ENCODE measurements around the gene DKC1. TPM values are rescaled to one million over a fixed set of nuclear protein-coding genes. Genes with fewer than 3 reads are reported as not detected.
"Not testable (repeated sequence)": the region's sequence is repeated elsewhere in the genome, so short reads cannot be mapped to it uniquely, and the experiment has no call there.

Gene DKC1
- total RNA-seq, 1 donor from 2014 or later: 91.1 TPM

DNA sequence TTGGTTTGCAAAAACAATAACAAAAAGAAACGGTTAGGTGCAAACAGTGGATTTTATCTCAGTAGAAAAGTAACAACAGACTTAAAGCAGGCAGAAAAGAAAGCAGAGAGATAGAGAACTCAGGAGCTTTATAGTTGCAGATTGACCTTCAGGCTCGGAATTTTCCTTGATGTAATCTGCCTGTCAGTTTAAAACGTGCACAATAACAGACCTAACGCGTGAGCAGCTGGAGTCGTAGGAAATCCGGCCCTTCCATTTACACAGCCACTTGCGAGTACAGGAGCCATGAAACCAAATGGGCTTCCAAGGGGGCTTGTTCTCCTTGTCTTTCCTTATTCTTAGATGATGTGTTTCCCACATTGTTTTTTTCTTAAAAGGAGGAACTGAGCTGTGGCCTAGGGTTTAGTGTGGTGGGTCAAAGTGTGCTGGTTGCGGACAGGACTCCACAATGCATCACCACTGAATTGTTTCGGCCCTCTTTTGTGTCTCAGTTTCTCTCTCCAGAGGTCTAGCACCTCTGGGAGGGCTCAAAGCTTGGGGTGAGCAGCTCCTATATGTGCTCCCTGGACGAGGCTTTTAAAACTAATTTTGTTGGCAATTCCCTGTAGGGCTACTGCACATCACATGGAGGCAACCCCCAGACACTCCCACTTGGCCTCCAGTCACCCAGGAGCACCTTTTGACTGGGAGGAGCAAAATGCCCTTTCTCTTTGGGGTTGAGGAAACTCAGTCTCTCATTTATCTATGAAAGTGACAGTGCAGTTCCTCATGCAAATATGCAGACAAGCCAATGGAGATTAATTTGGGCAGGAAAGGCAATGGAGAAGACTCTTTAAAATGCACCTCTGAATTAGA lies 56.5 kb downstream of the DKC1 start:
- TF ChIP-seq, protein P1, sequence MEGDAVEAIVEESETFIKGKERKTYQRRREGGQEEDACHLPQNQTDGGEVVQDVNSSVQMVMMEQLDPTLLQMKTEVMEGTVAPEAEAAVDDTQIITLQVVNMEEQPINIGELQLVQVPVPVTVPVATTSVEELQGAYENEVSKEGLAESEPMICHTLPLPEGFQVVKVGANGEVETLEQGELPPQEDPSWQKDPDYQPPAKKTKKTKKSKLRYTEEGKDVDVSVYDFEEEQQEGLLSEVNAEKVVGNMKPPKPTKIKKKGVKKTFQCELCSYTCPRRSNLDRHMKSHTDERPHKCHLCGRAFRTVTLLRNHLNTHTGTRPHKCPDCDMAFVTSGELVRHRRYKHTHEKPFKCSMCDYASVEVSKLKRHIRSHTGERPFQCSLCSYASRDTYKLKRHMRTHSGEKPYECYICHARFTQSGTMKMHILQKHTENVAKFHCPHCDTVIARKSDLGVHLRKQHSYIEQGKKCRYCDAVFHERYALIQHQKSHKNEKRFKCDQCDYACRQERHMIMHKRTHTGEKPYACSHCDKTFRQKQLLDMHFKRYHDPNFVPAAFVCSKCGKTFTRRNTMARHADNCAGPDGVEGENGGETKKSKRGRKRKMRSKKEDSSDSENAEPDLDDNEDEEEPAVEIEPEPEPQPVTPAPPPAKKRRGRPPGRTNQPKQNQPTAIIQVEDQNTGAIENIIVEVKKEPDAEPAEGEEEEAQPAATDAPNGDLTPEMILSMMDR (IDR thresholded peaks at IDR 0.05; ENCODE audit: insufficient read depth, low read length, severe bottlenecking): no peak
- DNase-seq (ENCODE audit: low read depth) (no peak), FAIRE-seq (no peak)
- H3K27me3 ChIP-seq (ENCODE audit: control insufficient read depth, insufficient read depth, low read length): no peaks in the 10 kb centered on the region
- H3K4me3 ChIP-seq (ENCODE audit: low read depth, low read length): no peak overlapping the region
- no peaks in the 10 kb centered on the region for H3K36me3 ChIP-seq (ENCODE audit: control insufficient read depth, insufficient read depth, low read length)

DNA sequence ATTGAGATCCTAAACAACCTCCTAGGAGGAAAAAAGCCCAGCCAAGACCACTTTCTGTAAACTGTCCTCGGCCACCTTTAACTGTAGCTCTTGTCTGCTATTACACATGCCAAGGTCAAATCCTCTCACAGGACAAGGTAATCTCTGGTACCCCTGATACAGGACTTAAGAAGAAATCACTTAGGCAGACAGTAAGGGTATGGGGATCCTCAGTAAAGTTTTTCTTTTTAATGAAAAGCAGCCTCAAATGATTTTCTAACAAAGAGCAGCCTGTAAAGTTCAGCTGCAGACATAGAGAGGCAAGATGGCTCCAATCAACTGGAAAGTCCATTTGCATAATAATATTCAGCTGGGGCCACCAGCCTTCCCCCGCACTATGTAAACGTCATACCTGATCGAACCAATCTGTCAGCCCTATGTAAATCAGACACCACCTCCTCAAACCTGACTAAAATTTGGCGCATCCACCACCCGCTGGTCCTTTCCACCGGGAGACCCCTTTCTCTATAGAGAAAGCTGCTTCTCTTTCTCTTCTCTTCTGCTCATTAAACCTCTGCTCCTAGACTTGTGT lies 57.2 kb downstream of the DKC1 start:
- H3K4me3 ChIP-seq (ENCODE audit: low read depth, low read length): no peak overlapping the region
- FAIRE-seq (no peak), DNase-seq (ENCODE audit: low read depth) (no peak)
- H3K27me3 ChIP-seq (ENCODE audit: control insufficient read depth, insufficient read depth, low read length): no peaks in the 10 kb centered on the region
- TF ChIP-seq, protein P1 (IDR thresholded peaks at IDR 0.05; ENCODE audit: insufficient read depth, low read length, severe bottlenecking): no peak
- H3K36me3 ChIP-seq (ENCODE audit: control insufficient read depth, insufficient read depth, low read length): no peaks in the 10 kb centered on the region

DNA sequence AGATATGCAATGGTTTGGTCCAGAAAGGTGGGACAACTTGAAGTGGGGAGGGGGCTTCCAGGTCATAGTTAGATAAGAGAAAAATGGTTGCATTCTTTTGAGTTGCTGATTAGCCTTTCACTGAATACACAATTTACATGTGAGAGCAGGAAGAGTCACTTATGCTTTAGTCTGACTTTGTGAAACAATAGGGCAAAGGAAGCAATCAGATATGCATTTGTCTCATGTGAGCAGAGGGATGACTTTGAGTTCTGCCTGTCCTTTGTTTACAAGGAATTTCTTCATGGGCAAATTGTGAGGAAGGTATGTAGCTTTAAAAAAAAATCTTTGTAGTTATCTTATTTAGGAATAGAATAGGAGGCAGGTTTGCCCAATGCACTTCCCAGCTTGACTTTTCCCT lies 58.9 kb downstream of the DKC1 start:
- TF ChIP-seq, protein P1 (IDR thresholded peaks at IDR 0.05; ENCODE audit: insufficient read depth, low read length, severe bottlenecking): no peak
- DNase-seq (ENCODE audit: low read depth) (no peak), FAIRE-seq (no peak)
- H3K27me3 ChIP-seq (ENCODE audit: control insufficient read depth, insufficient read depth, low read length): no peaks in the 10 kb centered on the region
- H3K4me3 ChIP-seq (ENCODE audit: low read depth, low read length): no peak overlapping the region
- H3K36me3 ChIP-seq (ENCODE audit: control insufficient read depth, insufficient read depth, low read length): no peaks in the 10 kb centered on the region

DNA sequence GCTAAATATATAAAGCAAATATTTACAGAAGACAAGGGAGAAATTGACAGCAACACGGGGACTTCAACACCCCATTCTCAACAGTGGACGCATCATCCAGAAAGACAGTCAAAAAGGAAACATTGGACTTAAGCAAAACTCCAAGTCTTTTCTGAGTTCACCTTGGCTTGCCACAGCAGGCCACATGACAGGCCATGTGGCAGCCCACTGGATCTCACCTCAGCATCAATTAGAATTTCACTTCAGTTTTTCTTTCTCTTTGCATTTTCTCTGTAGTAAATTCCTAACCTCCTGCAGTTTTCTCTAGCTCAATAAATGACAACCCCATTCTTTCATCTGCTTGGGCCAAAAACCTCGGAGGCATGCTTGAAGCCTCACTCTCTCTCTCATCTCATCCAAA lies 59.4 kb downstream of the DKC1 start:
- Histone ChIP-seq H3K36me3 (ENCODE audit: control insufficient read depth, insufficient read depth, low read length) (no peaks in the 10 kb centered on the region), H3K4me3 (ENCODE audit: low read depth, low read length) (no peak overlapping the region), H3K27me3 (ENCODE audit: control insufficient read depth, insufficient read depth, low read length) (no peaks in the 10 kb centered on the region)
- DNase-seq (ENCODE audit: low read depth) (no peak), FAIRE-seq (no peak)
- TF ChIP-seq, protein P1 (IDR thresholded peaks at IDR 0.05; ENCODE audit: insufficient read depth, low read length, severe bottlenecking): no peak

DNA sequence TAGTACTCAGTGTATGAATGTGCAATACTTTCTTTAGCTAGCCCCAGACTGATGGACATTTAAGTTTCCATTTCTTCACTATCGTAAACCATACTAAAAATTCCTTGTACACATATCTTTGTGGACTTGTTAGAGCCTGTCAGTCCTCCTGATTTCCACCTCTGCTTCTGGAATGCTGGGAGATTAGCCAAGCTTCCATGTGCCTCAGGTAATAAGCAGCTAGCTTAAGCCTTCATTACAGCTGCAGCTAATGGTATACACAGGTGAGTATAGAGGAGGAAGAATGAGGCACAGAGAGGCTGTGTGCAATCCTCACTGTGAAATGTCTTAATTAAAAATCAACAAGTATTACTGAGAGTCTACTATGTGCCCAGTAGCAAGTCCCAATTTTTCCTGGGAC lies 62.0 kb downstream of the DKC1 start:
- Histone ChIP-seq H3K36me3 (ENCODE audit: control insufficient read depth, insufficient read depth, low read length) (no peaks in the 10 kb centered on the region), H3K27me3 (ENCODE audit: control insufficient read depth, insufficient read depth, low read length) (no peaks in the 10 kb centered on the region), H3K4me3 (ENCODE audit: low read depth, low read length) (no peak overlapping the region)
- FAIRE-seq: peak; percentile 89
- TF ChIP-seq, protein P1 (IDR thresholded peaks at IDR 0.05; ENCODE audit: insufficient read depth, low read length, severe bottlenecking): no peak
- DNase-seq (ENCODE audit: low read depth): peak; percentile 84

DNA sequence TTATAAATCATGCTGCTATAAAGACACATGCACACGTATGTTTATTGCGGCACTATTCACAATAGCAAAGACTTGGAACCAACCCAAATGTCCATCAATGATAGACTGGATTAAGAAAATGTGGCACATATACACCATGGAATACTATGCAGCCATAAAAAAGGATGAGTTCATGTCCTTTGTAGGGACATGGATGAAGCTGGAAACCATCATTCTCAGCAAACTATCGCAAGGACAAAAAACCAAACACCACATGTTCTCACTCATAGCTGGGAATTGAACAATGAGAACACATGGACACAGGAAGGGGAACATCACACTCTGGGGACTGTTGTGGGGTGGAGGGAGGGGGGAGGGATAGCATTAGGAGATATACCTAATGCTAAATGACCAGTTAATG lies 62.9 kb downstream of the DKC1 start:
- H3K27me3 ChIP-seq (ENCODE audit: control insufficient read depth, insufficient read depth, low read length); H3K4me3 ChIP-seq (ENCODE audit: low read depth, low read length); DNase-seq (ENCODE audit: low read depth); FAIRE-seq; H3K36me3 ChIP-seq (ENCODE audit: control insufficient read depth, insufficient read depth, low read length): not testable (repeated sequence)

Other genes starting within 250 kb of the DKC1 start
- 33.2 and 36.6 TPM in 2 replicates for gene FAM3A, start 246.6 kb upstream of the DKC1 start, total RNA-seq
- 17.4 and 20.0 TPM in 2 replicates for gene G6PD, start 216.0 kb upstream of the DKC1 start, total RNA-seq
- gene IKBKG, start 215.2 kb upstream of the DKC1 start, total RNA-seq: 8.4 and 10.3 TPM in 2 replicates
- gene CTAG1A, start 177.7 kb upstream of the DKC1 start, total RNA-seq: not detected in 2 replicates
- not detected in 2 replicates for gene CTAG1B, start 143.6 kb upstream of the DKC1 start, total RNA-seq
- gene CTAG2, start 109.3 kb upstream of the DKC1 start, total RNA-seq: not detected in 2 replicates
- under 0.01 and 0.13 TPM in 2 replicates for gene GAB3, start 11.8 kb upstream of the DKC1 start, total RNA-seq
- 1.1 and 2.2 TPM in 2 replicates for gene MPP1, start 42.6 kb downstream of the DKC1 start, total RNA-seq
- not detected in 2 replicates for gene SMIM9, start 71.8 kb downstream of the DKC1 start, total RNA-seq
- gene F8A1, start 123.5 kb downstream of the DKC1 start, total RNA-seq: 0.64 and 0.79 TPM in 2 replicates